HepG2 (cell line): ENCODE measurements around the gene AMIGO3. TPM values are rescaled to one million over a fixed set of nuclear protein-coding genes. Genes with fewer than 3 reads are reported as not detected.

ENCODE experiments used
- ATF7-NPFF ChIP-seq: sonication (generic); formaldehyde crosslinking; IDR thresholded peaks from 2 replicates; pipeline ENCODE4 v1.8.1; 2023; ENCODE audit warnings: mild to moderate bottlenecking, low read depth, missing genetic modification reagents, moderate library complexity
- CEBPG ChIP-seq: IDR thresholded peaks from 2 replicates; pipeline ENCODE4 v1.6.1; 2016
- HNRNPUL1 ChIP-seq: fragments of 200-400 bp; formaldehyde crosslinking; IDR thresholded peaks from 2 replicates; pipeline ENCODE4 v1.6.1; 2017; ENCODE audit warnings: low read depth, mild to moderate bottlenecking, low read length, moderate library complexity
- KLF6 ChIP-seq: IDR thresholded peaks from 2 replicates; pipeline ENCODE4 v1.8.0; 2016; ENCODE audit warnings: missing biosample characterization, missing genetic modification reagents
- NONO ChIP-seq, 2 experiments: fragments of 450-650 bp in 1 of 2; sonication (generic) in 1 of 2; formaldehyde crosslinking in 1 of 2; IDR thresholded peaks in 1 of 2; conservative IDR thresholded peaks in 1 of 2; 2 replicates each; pipeline versions ENCODE4 v1.6.1 to v1.8.0; 2017 to 2022; ENCODE audit warnings: mild to moderate bottlenecking in 1 of 2, missing genetic modification reagents in 1 of 2, moderate library complexity in 1 of 2
- PCBP2 ChIP-seq: fragments of 200-400 bp; formaldehyde crosslinking; optimal IDR thresholded peaks from 2 replicates; pipeline ENCODE3; 2018; ENCODE audit warnings: low read length, low read depth; ENCODE audit not compliant: poor library complexity, severe bottlenecking
- RARG ChIP-seq: sonication (generic); formaldehyde crosslinking; IDR thresholded peaks from 2 replicates; pipeline ENCODE4 v1.4.0; 2020; ENCODE audit warnings: low read depth, mild to moderate bottlenecking, missing genetic modification reagents
- SALL2 ChIP-seq: sonication (generic); formaldehyde crosslinking; IDR thresholded peaks from 2 replicates; pipeline ENCODE4 v1.8.1; 2023; ENCODE audit warnings: mild to moderate bottlenecking, missing genetic modification reagents, inconsistent platforms
- SP1 ChIP-seq, 2 experiments: fragments of 450-650 bp in 1 of 2; sonication (generic) in 1 of 2; formaldehyde crosslinking in 1 of 2; IDR thresholded peaks; 2 replicates each; pipeline versions ENCODE4 v1.4.0 to v1.6.1; 2016 to 2020; ENCODE audit warnings: missing genetic modification reagents in 1 of 2
- ZMAT3 ChIP-seq: sonication (generic); formaldehyde crosslinking; conservative IDR thresholded peaks from 2 replicates; pipeline ENCODE4 v1.7.0; 2021; ENCODE audit warnings: missing genetic modification reagents
- ZNF160 ChIP-seq: sonication (generic); formaldehyde crosslinking; IDR thresholded peaks from 2 replicates; pipeline ENCODE4 v1.8.0; 2022; ENCODE audit warnings: mild to moderate bottlenecking, inconsistent platforms, missing genetic modification reagents
- ZNF296 ChIP-seq: sonication (generic); formaldehyde crosslinking; conservative IDR thresholded peaks from 2 replicates; pipeline ENCODE4 v1.5.0; 2020; ENCODE audit warnings: mild to moderate bottlenecking, missing genetic modification reagents
- ZNF44 ChIP-seq: sonication (generic); formaldehyde crosslinking; IDR thresholded peaks from 2 replicates; pipeline ENCODE4 v1.5.1; 2020; ENCODE audit warnings: mild to moderate bottlenecking, missing genetic modification reagents
- ZNF460 ChIP-seq: sonication (generic); formaldehyde crosslinking; IDR thresholded peaks from 2 replicates; pipeline ENCODE4 v1.5.1; 2020; ENCODE audit warnings: missing genetic modification reagents, mild to moderate bottlenecking, borderline replicate concordance
- ZNF530 ChIP-seq: sonication (generic); formaldehyde crosslinking; IDR thresholded peaks from 2 replicates; pipeline ENCODE4 v1.5.0; 2020; ENCODE audit warnings: low read depth, mild to moderate bottlenecking, missing genetic modification reagents
- ZNF746 ChIP-seq: sonication (generic); formaldehyde crosslinking; IDR thresholded peaks from 2 replicates; pipeline ENCODE4 v1.8.0; 2022; ENCODE audit warnings: mild to moderate bottlenecking, missing genetic modification reagents
- ZNF790 ChIP-seq: sonication (generic); formaldehyde crosslinking; IDR thresholded peaks from 2 replicates; pipeline ENCODE4 v1.8.0; 2022; ENCODE audit warnings: missing genetic modification reagents, mild to moderate bottlenecking, borderline replicate concordance
- ZNF841 ChIP-seq: sonication (generic); formaldehyde crosslinking; IDR thresholded peaks from 2 replicates; pipeline ENCODE4 v1.8.1; 2023; ENCODE audit warnings: missing genetic modification reagents, borderline replicate concordance
- polyA plus RNA-seq, 8 experiments: library from polyadenylated mRNA; depleted of rRNA in 3 of 8; stranded (reverse) in 7 of 8; unstranded in 1 of 8; fragments of >200 nt; fragmentation: Illumina TruSeq in 4 of 8; extraction: Trizol in 4 of 8; gene quantifications; 2 replicates each; pipeline versions ENCODE4 v1.2.1 to v1.2.3, GENCODE V29; 2011 to 2016; ENCODE audit warnings: low read depth in 4 of 8, missing spikeins in 1 of 8, mixed read lengths in 1 of 8; ENCODE audit not compliant: insufficient read depth in 1 of 8
- total RNA-seq, 5 experiments: library from RNA; depleted of rRNA; stranded (reverse); fragments of >200 nt; fragmentation: Illumina TruSeq; extraction: Trizol; gene quantifications; 2 replicates each; pipeline ENCODE4 v1.2.3, GENCODE V29; 2016; ENCODE audit warnings: low read depth in 1 of 5
- TF ChIP-seq, protein P1 (sequence below): sonication (generic); formaldehyde crosslinking; IDR thresholded peaks from 2 replicates; pipeline ENCODE4 v1.4.0; 2020; ENCODE audit warnings: missing genetic modification reagents
- TF ChIP-seq, protein P2 (sequence below): sonication (generic); formaldehyde crosslinking; IDR thresholded peaks from 2 replicates; pipeline ENCODE4 v1.5.1; 2020; ENCODE audit warnings: missing genetic modification reagents, mild to moderate bottlenecking, borderline replicate concordance
- TF ChIP-seq, protein P3 (sequence below): sonication (generic); formaldehyde crosslinking; IDR thresholded peaks from 2 replicates; pipeline ENCODE4 v1.4.0; 2020; ENCODE audit warnings: missing genetic modification reagents

Gene AMIGO3
- total and polyA plus RNA-seq, 2 of the 13 experiments (the other 11 are each of a cell fraction or from before 2014, with no cell fraction given), result 0.35 TPM; not detected in 1

DNA sequence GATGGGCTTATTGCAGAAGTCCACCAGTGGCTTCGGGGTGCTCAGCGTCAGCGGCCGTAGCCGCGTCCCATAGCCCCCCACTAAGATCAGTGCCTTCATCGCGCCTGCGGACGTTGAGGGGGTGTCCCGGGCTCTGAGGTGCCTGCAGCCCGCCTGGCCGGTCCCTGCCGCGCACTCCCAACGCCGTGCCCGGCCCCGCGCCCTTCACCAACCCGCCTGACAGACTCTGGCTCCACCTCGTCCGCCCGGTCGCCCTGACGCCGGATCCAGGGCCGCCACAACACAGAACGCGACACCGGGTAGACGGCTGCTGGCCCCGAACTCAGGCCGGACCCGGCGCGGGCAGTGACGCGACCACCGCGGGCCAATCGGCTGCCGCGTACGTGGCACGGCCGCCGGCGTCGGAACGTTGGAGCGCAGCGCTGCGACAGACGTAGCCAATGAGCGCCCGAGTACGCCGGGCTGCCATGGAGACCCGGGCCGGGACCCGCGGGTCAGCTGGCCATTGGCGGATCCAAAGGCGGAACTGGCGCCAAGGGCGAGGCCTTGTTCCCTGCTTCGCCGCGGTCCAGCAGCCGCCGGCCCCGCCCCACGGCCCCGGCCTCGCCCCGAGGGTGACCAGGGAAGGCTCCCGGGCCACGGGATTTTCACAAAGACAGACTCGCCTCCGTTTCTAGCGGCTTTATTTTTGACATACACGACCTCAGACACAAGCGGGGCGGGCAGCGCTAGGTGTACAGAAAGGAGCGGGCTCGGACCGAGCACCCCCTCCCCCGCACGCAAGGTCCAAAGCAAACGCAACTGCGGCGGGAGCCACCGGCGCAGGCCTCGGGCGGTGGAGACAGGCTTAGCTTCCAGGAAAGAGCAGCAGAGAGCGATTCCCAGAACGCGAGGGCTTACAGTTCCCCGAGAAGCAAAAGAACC lies 4.4 kb upstream of the AMIGO3 start, which contains the start of gene GMPPB (continued):
- TF ChIP-seq KLF6 (CRISPR knock-in tag), result no peak; the same call in 1 of the 2 replicates
- TF ChIP-seq CEBPG (CRISPR knock-in tag), result no peak
- no peak for TF ChIP-seq SP1 (IDR thresholded peaks at IDR 0.05)
- peak; percentile 53 for TF ChIP-seq SP1 (CRISPR knock-in tag; IDR thresholded peaks at IDR 0.05)
- TF ChIP-seq ZNF530 (CRISPR knock-in tag), result no peak
- no peak for TF ChIP-seq NONO (IDR thresholded peaks at IDR 0.05)
- TF ChIP-seq NONO (CRISPR knock-in tag; conservative IDR thresholded peaks at IDR 0.05), result peak; percentile 91
- no peak; the same call in none of the 2 replicates for TF ChIP-seq SALL2 (CRISPR knock-in tag)
- no peak for TF ChIP-seq ZNF44 (CRISPR knock-in tag)
- no peak for TF ChIP-seq ZNF460
- no peak for TF ChIP-seq ZNF790 (CRISPR knock-in tag)
- 0 out of 2 replicates have a peak, but pooled peaks have one; percentile 45 for TF ChIP-seq RARG (CRISPR knock-in tag)
- TF ChIP-seq PCBP2, result no peak
- TF ChIP-seq, protein P1, sequence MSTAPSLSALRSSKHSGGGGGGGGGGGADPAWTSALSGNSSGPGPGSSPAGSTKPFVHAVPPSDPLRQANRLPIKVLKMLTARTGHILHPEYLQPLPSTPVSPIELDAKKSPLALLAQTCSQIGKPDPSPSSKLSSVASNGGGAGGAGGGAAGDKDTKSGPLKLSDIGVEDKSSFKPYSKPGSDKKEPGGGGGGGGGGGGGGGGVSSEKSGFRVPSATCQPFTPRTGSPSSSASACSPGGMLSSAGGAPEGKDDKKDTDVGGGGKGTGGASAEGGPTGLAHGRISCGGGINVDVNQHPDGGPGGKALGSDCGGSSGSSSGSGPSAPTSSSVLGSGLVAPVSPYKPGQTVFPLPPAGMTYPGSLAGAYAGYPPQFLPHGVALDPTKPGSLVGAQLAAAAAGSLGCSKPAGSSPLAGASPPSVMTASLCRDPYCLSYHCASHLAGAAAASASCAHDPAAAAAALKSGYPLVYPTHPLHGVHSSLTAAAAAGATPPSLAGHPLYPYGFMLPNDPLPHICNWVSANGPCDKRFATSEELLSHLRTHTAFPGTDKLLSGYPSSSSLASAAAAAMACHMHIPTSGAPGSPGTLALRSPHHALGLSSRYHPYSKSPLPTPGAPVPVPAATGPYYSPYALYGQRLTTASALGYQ (CRISPR knock-in tag), result peak; percentile 41; the same call in 1 of the 2 replicates
- TF ChIP-seq ZMAT3 (CRISPR knock-in tag), result 0 out of 2 replicates have a peak, but pooled peaks have one; percentile 41
- TF ChIP-seq ZNF841 (CRISPR knock-in tag), result no peak
- TF ChIP-seq HNRNPUL1, result no peak
- no peak; the same call in 1 of the 2 replicates for TF ChIP-seq ZNF160 (CRISPR knock-in tag)
- TF ChIP-seq, protein P2, sequence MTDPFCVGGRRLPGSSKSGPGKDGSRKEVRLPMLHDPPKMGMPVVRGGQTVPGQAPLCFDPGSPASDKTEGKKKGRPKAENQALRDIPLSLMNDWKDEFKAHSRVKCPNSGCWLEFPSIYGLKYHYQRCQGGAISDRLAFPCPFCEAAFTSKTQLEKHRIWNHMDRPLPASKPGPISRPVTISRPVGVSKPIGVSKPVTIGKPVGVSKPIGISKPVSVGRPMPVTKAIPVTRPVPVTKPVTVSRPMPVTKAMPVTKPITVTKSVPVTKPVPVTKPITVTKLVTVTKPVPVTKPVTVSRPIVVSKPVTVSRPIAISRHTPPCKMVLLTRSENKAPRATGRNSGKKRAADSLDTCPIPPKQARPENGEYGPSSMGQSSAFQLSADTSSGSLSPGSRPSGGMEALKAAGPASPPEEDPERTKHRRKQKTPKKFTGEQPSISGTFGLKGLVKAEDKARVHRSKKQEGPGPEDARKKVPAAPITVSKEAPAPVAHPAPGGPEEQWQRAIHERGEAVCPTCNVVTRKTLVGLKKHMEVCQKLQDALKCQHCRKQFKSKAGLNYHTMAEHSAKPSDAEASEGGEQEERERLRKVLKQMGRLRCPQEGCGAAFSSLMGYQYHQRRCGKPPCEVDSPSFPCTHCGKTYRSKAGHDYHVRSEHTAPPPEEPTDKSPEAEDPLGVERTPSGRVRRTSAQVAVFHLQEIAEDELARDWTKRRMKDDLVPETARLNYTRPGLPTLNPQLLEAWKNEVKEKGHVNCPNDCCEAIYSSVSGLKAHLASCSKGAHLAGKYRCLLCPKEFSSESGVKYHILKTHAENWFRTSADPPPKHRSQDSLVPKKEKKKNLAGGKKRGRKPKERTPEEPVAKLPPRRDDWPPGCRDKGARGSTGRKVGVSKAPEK, result no peak
- TF ChIP-seq ZNF746 (CRISPR knock-in tag), result peak; percentile 56; the same call in 1 of the 2 replicates
- TF ChIP-seq ATF7-NPFF (CRISPR knock-in tag), result peak; percentile 87
- TF ChIP-seq, protein P3, sequence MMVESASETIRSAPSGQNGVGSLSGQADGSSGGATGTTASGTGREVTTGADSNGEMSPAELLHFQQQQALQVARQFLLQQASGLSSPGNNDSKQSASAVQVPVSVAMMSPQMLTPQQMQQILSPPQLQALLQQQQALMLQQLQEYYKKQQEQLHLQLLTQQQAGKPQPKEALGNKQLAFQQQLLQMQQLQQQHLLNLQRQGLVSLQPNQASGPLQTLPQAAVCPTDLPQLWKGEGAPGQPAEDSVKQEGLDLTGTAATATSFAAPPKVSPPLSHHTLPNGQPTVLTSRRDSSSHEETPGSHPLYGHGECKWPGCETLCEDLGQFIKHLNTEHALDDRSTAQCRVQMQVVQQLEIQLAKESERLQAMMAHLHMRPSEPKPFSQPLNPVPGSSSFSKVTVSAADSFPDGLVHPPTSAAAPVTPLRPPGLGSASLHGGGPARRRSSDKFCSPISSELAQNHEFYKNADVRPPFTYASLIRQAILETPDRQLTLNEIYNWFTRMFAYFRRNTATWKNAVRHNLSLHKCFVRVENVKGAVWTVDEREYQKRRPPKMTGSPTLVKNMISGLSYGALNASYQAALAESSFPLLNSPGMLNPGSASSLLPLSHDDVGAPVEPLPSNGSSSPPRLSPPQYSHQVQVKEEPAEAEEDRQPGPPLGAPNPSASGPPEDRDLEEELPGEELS (CRISPR knock-in tag), result no peak
- TF ChIP-seq ZNF296 (CRISPR knock-in tag), result no peak
